ENCODE results near the gene ABCC5. TPM values are rescaled to one million over a fixed set of nuclear protein-coding genes. Genes with fewer than 3 reads are reported as not detected.

Gene ABCC5
- total RNA-seq, 1 experiment from 2014 or later = 37.6 TPM

DNA sequence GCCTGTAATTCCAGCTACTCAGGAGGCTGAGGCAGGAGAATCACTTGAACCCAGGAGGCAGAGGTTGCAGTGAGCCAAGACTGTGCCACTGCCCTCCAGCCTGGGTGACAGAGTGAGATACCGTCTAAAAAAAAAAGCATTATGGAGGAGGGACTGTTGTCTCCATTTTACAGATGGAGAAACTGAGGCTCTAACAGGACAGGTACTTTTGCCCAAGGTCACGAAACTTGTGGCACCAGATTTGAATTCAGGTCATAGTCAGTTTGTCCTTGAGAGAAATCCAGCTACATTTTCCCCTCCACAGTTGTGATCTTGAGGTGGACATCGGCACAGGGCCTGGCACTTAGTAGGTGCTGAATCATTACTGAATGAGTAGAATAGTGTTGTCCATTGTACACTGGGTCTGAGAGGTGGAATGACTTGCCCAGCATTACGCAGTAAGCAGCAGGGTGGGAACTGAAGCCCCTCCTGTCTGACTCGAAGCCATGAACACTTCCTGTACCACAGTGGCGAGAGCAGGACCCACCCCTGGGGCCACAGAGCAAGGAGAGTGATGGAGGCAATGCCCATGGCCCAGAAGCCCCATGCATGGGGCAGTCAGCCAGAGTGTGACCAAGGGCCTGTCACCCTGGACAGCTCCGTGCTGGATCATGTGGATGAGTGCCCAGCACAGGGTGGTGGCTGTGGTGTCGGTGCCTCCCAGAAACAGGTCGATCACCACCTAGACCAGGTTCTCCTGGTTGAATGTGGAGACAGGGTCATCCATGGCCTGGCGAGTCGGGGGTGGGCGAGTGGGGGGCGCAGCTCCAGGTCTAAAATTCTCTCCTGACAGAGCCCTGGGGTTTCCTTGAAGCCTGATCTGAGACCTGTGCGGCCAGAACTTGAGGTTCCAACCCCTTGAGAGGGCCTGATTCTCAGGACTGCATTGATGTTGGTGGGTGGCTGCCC lies 112.6 kb downstream of the ABCC5 start:
- Histone ChIP-seq H3K14ac (ENCODE audit: insufficient read depth, low read length) (no peak overlapping the region), H3K56ac (ENCODE audit: insufficient read length, low read depth, low read length) (no peak overlapping the region), H4K91ac (ENCODE audit: insufficient read length, low read depth, low read length) (no peak overlapping the region), H3K79me1 (ENCODE audit: insufficient read depth, low read depth, low read length, poor library complexity, severe bottlenecking) (no peaks in the 10 kb centered on the region), H4K8ac (replicated peaks; ENCODE audit: insufficient read length, low read depth, low read length) (no peak overlapping the region), H3K27ac (ENCODE audit: insufficient read length, low read depth, low read length) (no peak overlapping the region), H3K23ac (ENCODE audit: insufficient read length, low read depth, low read length) (no peak overlapping the region), H3K4ac (ENCODE audit: low read depth, low read length) (no peak overlapping the region), H3K4me2 (ENCODE audit: insufficient read depth, insufficient read length, low read length) (no peak overlapping the region), H2BK20ac (ENCODE audit: low read depth, low read length, poor library complexity, severe bottlenecking) (no peak overlapping the region), H3K27me3 (ENCODE audit: insufficient read depth, low read length) (no peaks in the 10 kb centered on the region), H3K23me2 (ENCODE audit: insufficient read length, low read depth, low read length, poor library complexity, severe bottlenecking) (no peaks in the 10 kb centered on the region), H2AFZ (ENCODE audit: low read length) (no peak overlapping the region), H4K20me1 (ENCODE audit: control insufficient read depth, insufficient read depth, insufficient read length) (no peaks in the 10 kb centered on the region), H2AK5ac (ENCODE audit: insufficient read length, low read length) (no peak overlapping the region), H3K79me2 (ENCODE audit: insufficient read depth, low read length) (no peaks in the 10 kb centered on the region), H3K9me3 (ENCODE audit: control insufficient read depth, low read depth, low read length) (no peaks in the 10 kb centered on the region), H3K4me1 (ENCODE audit: insufficient read depth, low read length) (peaks cover 3% of the 10 kb centered on the region; the same call in 1 of the 2 replicates), H2BK120ac (ENCODE audit: low read depth, low read length, poor library complexity, severe bottlenecking) (no peak overlapping the region), H3K18ac (ENCODE audit: insufficient read length, low read depth, low read length) (no peak overlapping the region), H2BK12ac (ENCODE audit: insufficient read length, low read depth, low read length) (no peak overlapping the region), H2BK5ac (ENCODE audit: insufficient read length, low read length) (no peak overlapping the region), H2BK15ac (ENCODE audit: low read depth, low read length) (no peak overlapping the region), H3K9ac (ENCODE audit: extremely low read depth, insufficient read length, low read length) (no peak overlapping the region), H4K5ac (ENCODE audit: insufficient read length, low read depth, low read length) (no peak overlapping the region), H3T11ph (ENCODE audit: low read length) (no peak overlapping the region)
- Mint-ChIP-seq H3K4me1 (peaks cover 4 to 15% of the 10 kb centered on the region in 2 experiments), H3K4me3 (no peak overlapping the region; a peak in 1 of 5 replicates), H3K27me3 (ENCODE audit: low read depth) (peaks cover 2% of the 10 kb centered on the region; the same call in 1 of the 2 replicates), H3K9me3 (peaks cover 4% of the 10 kb centered on the region in 2 experiments; a peak in 2 of 5 replicates), H3K36me3 (ENCODE audit: insufficient read depth in 1 of 3, low read depth in 3 of 3) (peaks cover 0 to 2% (median 0%) of the 10 kb centered on the region in 3 experiments; a peak in 1 of 7 replicates), H3K27ac (peak overlapping the region in 1 of 3 experiments; percentile 22; a peak in 1 of 7 replicates)
- no CpG with 5 or more reads among the region's 14 CpGs for WGBS (ENCODE audit: extremely low coverage, insufficient read length, low lambda C conversion rate)
- no peak for DNase-seq
- TF ChIP-seq, protein P1, sequence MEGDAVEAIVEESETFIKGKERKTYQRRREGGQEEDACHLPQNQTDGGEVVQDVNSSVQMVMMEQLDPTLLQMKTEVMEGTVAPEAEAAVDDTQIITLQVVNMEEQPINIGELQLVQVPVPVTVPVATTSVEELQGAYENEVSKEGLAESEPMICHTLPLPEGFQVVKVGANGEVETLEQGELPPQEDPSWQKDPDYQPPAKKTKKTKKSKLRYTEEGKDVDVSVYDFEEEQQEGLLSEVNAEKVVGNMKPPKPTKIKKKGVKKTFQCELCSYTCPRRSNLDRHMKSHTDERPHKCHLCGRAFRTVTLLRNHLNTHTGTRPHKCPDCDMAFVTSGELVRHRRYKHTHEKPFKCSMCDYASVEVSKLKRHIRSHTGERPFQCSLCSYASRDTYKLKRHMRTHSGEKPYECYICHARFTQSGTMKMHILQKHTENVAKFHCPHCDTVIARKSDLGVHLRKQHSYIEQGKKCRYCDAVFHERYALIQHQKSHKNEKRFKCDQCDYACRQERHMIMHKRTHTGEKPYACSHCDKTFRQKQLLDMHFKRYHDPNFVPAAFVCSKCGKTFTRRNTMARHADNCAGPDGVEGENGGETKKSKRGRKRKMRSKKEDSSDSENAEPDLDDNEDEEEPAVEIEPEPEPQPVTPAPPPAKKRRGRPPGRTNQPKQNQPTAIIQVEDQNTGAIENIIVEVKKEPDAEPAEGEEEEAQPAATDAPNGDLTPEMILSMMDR (conservative IDR thresholded peaks at IDR 0.05) = no peak
